Measurements from ENCODE around the gene AGAP1. TPM values are rescaled to one million over a fixed set of nuclear protein-coding genes. Genes with fewer than 3 reads are reported as not detected.

The AGAP1 gene
- total RNA-seq, 6 experiments from 2014 or later = 8.1 to 11.2 (median 9.8) TPM

DNA sequence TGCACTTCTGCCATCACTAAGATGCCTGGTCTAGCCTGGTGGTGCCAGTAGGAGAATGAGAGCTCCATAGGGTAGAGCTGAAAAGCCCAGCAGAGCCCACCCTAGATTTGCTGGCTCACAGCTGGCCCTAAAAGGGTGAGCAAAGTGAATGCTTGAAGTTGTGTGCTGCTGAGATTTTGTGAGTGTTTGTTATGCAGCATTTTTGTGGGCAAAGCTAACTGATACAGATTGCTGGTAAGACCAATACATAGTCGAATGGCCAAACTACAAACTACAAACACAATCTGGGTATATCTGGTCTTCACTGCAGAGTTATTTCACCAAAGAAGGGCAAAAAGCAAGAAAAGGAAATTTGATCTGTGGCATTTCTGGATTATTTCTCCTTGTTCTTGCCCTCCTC, 7.1 kb upstream of the AGAP1 start:
- no peaks in the 10 kb centered on the region for H3K36me3 ChIP-seq
- TF ChIP-seq, protein P1, sequence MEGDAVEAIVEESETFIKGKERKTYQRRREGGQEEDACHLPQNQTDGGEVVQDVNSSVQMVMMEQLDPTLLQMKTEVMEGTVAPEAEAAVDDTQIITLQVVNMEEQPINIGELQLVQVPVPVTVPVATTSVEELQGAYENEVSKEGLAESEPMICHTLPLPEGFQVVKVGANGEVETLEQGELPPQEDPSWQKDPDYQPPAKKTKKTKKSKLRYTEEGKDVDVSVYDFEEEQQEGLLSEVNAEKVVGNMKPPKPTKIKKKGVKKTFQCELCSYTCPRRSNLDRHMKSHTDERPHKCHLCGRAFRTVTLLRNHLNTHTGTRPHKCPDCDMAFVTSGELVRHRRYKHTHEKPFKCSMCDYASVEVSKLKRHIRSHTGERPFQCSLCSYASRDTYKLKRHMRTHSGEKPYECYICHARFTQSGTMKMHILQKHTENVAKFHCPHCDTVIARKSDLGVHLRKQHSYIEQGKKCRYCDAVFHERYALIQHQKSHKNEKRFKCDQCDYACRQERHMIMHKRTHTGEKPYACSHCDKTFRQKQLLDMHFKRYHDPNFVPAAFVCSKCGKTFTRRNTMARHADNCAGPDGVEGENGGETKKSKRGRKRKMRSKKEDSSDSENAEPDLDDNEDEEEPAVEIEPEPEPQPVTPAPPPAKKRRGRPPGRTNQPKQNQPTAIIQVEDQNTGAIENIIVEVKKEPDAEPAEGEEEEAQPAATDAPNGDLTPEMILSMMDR (IDR thresholded peaks at IDR 0.05) = no peak
- TF ChIP-seq POLR2A (IDR thresholded peaks at IDR 0.05) = no peak
- H3K4me1 ChIP-seq = no peaks in the 10 kb centered on the region
- ATAC-seq (no peak), DNase-seq (no peak)
- no peak overlapping the region for H3K27ac ChIP-seq
- H3K4me3 ChIP-seq = no peak overlapping the region
- intact Hi-C loops (cut with DNase I) = no loop called here
- 67% methylated on average over 1 of the region's 1 CpG for WGBS (ENCODE audit: insufficient coverage, low coverage, low lambda C conversion rate, missing lambda C conversion rate)
- no peaks in the 10 kb centered on the region for H3K9me3 ChIP-seq
- H3K27me3 ChIP-seq = no peaks in the 10 kb centered on the region

DNA sequence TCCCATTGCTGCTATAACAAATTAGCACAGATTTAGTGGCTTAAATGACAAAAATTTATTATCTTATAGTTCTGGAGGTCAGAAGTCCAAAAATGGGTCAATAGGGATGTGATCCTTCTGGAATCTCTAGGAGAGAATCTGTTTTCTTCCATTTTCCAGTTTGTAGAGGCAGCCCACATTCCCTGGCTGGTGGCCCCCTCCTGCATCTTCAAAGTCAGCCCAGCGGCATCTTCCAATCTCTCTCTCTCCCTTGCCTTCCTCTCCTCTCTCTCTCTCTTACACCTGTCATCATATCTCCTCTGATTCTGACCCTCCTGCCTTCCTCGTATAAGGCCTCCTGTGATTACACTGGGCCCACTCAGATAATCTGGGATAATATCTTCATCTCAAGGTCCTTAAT, 3.9 kb upstream of the AGAP1 start:
- intact Hi-C loops (cut with DNase I) = no loop called here
- Histone ChIP-seq H3K4me1 (peaks cover 0 to 7% (median 2%) of the 10 kb centered on the region in 4 donors), H3K27me3 (no peaks in the 10 kb centered on the region), H3K27ac (no peak overlapping the region), H3K9me3 (no peaks in the 10 kb centered on the region), H3K4me3 (no peak overlapping the region), H3K36me3 (no peaks in the 10 kb centered on the region)
- TF ChIP-seq POLR2A (IDR thresholded peaks at IDR 0.05) = no peak
- TF ChIP-seq, protein P1 (IDR thresholded peaks at IDR 0.05) = no peak
- WGBS (ENCODE audit: insufficient coverage, low coverage, low lambda C conversion rate, missing lambda C conversion rate) = 77% methylated on average over 2 of the region's 2 CpGs
- ATAC-seq (no peak), DNase-seq (no peak)

DNA sequence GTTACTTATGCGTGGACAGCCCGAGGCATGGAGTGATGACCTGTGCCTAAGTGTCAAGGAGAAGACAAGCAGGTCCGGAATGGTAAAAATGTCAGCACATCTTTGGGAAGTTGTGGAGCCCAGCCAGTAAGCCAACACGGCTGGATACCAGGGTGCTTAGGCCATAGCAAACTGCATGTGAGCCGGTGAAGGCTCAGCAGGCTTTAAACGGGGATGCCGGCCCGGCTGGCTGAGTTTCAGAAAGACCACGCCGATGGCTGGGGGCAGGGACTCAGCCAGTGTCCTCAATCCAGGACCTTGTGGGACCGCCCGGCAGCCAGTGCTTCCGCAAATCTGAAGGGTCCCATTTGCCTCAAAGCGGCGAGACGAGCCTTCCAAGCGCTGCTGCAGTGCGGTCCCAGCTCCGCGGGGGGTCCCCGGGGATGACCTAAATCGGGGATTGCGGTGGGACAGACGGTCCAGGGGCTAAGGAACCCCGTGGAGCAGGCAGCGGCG, 946 bp upstream of the AGAP1 start:
- Histone ChIP-seq H3K27me3 (no peaks in the 10 kb centered on the region), H3K36me3 (no peaks in the 10 kb centered on the region), H3K4me1 (peaks cover 0 to 19% (median 10%) of the 10 kb centered on the region in 4 donors), H3K9me3 (no peaks in the 10 kb centered on the region), H3K4me3 (peak overlapping the region; percentile 51 to 79 (median 67)), H3K27ac (peak overlapping the region in 2 of 3 donors; percentile 70 to 83)
- DNase-seq = no peak
- 2% methylated on average over 10 of the region's 27 CpGs for WGBS (ENCODE audit: insufficient coverage, low coverage, low lambda C conversion rate, missing lambda C conversion rate)
- ATAC-seq = no peak
- intact Hi-C loops (cut with DNase I) = no loop called here
- TF ChIP-seq, protein P1 (IDR thresholded peaks at IDR 0.05) = no peak
- TF ChIP-seq POLR2A (IDR thresholded peaks at IDR 0.05) = no peak

DNA sequence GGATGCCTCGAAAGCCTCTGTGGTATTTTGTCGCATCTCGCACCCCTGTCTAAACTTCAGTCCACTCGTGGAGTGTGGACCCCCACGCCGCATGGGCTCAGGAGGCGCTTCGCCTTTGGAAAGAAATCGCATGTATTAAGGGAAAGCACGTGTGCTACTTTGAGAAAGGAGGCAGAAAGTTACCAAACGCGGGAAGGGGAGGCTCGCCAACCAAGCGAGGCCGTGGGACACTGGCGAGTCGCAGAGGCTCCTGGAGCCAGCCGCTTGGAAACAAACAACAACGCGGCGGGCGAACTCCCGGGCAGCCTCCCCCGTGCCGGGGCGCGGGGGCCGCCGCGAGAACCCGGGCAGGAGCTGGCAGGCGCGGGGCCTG, 455 bp upstream of the AGAP1 start:
- TF ChIP-seq, protein P1 (IDR thresholded peaks at IDR 0.05) = no peak
- no peak for TF ChIP-seq POLR2A (IDR thresholded peaks at IDR 0.05)
- Histone ChIP-seq H3K27ac (peak overlapping the region; percentile 69 to 83 (median 70)), H3K4me1 (peaks cover 0 to 19% (median 10%) of the 10 kb centered on the region in 4 donors), H3K27me3 (no peaks in the 10 kb centered on the region), H3K36me3 (no peaks in the 10 kb centered on the region), H3K9me3 (no peaks in the 10 kb centered on the region), H3K4me3 (peak overlapping the region; percentile 51 to 79 (median 67))
- peak; percentile 39 to 60 (median 47) for ATAC-seq
- intact Hi-C loops (cut with DNase I) = no loop called here
- no peak for DNase-seq
- 5% methylated on average over 4 of the region's 33 CpGs for WGBS (ENCODE audit: insufficient coverage, low coverage, low lambda C conversion rate, missing lambda C conversion rate)

Data from right lobe of liver (tissue), 6 donors.